Effector CD4-positive, alpha-beta T cell (primary cell): Measurements from ENCODE around the gene KCNQ1OT1.

Experiments used
- DNase-seq: peaks from one replicate; pipeline ENCODE4 v3.0.0-alpha.2; 2020

KCNQ1OT1 gene

DNA sequence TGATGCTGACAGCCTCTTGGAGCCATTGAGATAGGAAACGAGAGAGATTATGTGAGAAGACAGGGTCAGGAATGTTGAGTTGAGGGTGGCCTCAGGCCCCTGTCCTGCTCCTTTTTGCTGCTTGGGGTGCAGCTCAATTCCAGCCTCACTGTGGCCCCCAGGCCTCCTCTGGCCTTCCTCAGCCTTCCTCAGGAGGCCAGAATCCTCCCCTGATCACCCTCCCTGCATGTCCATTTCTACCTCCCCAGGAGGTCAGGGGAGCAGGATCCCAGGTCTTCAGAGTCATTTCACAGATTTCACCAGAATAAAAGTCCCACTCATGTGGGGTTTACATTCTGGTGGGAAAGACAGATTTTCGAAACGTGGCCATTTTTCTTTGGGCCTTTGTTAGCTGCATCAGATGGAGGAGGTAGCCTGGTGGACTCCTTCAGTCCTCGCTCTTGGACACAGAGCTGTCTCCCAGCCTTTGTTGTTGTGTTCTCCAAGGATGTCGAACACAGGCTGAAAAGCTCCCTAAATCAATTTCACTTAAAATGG is 2.2 kb upstream of the KCNQ1OT1 start:
- DNase-seq: no peak

DNA sequence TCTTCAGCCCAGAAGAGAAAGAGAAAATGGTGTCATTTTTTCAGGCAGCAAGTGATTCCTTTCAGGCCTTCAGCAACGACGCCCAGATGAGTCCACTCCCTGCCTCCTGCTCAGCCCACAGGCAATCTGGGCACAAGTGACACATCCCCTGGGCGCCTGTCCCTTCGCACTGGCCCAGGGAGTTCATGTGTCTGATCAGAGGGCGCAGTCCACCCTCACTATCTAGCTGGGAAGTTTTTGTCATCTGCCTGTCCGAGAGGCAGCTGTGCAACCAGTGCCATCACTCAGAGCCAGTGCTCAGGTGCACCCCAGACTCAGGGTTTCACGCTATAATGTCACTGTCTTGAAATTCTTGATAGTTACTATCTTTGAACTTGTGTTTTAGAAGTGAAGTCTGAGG is 1.4 kb upstream of the KCNQ1OT1 start:
- no peak for DNase-seq

DNA sequence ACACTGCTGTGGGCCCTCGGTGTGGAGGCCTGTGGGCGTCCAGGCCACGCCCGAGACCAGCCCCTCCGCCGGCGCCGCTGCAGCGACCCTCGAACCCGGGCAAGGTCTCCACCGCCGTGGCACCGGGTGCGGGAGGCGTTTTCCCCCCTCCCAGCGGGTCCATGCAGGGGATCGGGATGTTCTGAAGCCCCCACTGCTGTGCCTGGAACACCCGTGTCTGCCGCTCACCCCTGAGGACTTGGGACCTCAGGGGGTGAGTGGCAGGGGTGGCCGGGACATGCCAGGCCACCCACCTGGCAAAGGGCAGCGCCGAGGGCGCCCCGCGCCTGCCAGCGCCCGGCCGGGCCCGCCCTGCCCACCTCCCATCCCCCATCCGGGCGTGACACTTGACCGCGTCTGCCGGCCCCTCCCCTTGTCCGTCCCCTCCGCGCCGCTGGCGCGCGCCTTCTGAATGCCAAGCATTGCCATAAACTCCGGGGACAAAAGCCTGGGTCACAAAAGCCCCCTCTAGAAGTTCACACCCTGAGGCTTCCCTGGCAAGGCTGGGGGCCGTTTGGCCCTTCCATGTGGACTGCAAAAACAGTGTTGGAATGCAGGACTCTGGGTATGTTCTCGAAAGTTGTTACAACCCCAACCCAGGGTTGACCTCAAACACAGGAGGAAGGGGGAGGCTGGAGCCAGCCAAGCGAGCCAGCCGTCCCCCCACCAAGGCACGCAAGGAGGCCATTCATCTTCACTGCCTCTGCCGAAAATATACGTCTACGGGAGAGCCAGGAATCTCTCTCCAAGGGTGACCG is 819 bp upstream of the KCNQ1OT1 start:
- DNase-seq: no peak

DNA sequence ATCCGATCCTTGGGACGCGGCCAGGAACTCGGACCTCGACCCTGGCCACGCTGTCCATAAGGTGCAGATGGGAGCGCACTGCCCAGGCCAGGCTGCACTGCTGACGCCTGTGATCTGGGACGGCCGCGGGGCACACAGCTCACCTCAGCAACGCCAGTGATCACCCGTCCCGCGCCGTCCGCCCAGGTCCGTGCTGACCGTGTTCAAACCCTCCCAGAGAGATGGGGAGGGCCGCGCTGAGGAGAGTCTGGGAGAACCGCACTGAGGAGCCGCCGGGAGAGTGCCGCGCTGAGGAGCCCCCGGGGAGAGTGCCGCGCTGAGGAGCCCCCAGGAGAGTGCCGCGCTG is 636 bp downstream of the KCNQ1OT1 start:
- no peak for DNase-seq

DNA sequence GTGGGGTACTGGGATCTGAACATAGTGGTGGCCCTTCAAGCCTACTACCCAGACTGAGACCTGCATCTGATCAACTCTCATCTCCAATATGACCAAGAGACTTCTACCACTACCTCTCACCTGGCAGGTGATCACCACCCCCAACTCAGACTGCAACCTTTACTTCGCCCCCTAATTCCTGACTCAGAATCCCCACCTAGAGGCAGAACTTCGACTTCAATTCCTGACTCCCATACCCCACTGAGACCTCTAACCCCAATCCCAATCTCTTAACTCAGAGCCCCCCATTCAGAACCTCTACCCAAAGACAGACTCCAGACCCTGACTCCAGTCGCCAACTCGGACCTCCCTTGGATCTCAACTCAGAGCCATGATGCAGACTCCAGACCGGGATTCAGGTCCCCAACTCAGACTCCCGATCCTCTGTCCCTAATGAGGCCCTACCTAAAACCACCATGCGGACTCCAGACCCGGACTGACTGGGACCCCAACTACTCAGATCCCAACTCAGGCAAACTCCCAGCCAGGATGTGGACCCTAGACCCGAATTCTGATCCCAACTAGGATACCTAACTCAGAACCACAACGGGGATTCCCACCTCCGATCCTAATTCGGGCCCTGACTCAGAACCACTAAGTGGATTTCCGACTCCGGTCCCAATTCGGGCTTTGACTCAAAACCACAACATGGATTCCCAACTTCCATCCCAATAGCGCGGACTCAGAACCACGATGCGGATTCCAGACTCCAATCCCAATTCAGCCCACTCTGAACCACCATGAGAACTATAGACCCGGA is 1.2 kb downstream of the KCNQ1OT1 start:
- no peak for DNase-seq

DNA sequence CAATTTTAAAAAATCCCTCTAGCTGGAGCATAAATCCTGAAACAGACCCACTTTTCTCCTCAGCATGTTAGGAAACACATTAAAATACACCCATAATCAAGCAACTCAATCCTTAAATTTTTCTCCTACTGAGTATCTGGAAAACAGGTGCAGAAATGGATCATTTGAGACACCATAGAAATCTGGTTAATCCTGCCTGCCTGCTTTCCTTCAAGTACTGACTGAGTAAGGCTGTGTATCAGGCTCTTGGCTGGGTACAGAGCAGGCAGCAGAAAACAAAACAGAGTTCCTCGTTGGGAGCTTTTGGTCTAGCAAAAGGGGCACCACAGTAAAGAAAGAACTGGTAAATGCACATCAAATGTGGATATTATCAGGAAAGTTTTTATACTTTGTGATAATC is 1.9 kb downstream of the KCNQ1OT1 start:
- no peak for DNase-seq

DNA sequence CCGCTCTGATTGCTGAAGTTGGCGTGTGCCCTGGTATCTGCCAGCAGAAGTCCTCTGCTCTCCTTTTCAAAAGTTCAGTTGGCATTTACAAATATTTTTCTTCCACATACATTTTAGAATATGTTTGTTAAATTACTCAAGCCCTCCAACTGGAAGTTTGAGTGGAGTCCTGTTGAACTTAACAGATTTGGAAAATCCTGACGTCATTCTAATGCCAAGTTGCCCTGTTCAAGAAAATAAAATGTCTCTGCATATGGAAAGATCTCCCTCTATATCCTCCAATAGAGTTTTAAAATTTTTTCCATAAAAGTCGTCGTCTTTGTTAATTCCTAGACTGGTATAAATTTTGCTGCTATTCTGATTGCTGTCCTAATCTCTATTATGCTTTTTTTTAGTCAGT is 3.3 kb downstream of the KCNQ1OT1 start:
- DNase-seq: no peak

DNA sequence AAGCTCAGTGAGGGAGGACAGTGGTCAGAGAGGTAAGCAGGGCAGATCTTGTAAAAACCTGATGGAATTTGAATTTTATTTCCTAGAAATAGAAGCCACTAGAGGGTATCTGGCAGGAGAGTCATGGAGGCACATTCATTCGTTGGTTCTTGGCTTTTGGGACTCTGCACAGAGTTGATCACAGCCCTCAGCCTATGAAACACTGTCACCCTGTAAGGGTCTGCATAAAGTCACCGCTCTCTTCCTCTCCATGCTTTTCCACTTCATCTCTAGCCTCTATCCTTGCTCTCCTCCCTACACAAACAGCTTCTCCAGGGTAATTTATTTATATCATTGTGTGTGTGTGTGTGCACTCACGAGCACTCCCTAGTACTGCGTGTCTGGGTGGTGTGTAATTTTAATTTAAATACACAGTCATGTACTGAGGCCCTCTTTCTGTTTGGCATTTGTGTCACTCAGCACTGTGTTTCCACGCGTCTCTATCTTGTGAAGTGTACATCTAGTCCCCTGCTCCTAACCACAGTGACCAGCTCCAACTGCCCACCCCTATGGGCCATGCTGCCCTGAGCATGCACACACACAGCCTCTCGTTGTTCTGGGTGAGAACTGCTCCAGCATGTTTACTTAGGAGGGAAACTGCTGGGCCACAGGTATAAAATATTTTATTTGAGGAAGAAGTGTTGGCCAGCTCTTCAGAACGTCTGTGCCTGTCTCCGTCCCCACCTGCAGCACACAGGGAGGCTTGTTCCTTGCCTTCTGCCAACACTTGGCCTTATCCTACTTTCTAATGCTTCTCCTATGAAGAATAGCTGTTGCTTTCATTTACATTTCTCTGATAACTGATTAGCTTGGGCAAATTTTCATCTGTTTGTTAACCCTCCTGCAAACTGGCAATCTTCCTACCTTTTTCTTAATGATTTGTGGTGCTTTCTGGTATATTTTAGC is 4.5 kb downstream of the KCNQ1OT1 start:
- DNase-seq: no peak

DNA sequence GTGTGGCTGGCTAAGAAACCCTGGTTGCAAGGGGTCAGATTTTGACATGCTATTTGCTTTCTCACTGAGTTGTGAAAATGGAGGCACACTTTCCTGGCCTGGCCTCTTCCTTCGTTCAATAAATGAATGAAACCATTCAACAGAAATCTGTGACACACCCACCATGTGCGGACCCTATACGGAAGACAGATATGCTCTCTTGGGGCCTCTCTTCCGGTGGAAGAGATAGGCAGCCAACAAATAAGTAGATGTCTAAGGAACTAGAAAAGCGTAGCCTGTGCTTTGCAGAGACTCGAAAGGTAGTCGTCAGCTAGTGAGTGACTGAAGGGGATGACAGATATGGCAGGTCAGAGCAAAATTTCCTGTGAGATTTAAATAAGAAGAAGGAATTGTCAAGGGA is 5.3 kb downstream of the KCNQ1OT1 start:
- no peak for DNase-seq

DNA sequence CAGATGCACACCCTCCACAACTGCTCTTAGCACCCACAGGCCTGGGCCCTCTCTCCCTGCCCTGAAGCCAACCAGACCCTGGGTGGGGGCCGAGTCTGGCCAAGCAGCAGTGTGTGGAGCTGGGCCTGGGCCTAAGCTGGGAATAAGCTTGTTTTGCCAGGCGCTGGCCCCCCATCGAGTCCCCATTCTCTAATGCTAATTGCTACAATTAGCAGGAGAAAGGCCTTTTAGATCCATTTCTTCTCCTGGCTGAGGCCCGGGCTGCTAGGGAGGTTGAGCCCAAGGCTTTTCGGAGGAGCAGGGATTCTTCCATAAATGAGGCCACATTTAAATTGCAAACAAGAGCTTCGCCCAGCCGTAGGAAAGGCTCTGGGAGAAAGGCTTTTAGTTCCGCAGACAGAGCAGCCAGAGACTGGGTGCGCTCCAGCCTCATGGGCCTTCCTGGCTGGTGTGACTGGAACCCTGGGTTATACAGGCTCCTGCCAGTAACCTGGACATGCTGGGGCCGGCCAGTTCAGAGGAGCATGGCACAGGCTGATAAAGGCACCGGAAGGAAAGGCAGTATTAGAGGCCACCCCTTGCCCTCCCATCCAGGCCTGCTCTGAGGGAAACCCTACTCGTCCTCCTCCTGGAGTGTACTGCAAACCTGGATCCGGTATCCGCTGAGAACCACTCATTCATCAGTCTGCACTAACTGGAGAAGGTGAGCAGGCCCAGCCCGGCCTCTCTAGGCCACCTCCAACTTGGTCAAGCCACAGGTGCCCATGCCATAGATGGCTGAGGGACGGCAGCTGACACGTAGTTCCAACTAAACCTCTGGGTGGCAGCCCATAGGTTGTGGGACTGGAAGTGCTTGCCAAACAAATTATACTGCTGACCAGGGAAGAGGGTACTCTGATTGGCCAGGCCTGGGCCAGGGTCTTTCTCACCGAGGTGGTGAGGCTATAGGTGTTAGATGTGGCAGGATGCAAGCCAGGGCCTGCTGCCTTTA is 6.2 kb downstream of the KCNQ1OT1 start:
- DNase-seq: no peak

DNA sequence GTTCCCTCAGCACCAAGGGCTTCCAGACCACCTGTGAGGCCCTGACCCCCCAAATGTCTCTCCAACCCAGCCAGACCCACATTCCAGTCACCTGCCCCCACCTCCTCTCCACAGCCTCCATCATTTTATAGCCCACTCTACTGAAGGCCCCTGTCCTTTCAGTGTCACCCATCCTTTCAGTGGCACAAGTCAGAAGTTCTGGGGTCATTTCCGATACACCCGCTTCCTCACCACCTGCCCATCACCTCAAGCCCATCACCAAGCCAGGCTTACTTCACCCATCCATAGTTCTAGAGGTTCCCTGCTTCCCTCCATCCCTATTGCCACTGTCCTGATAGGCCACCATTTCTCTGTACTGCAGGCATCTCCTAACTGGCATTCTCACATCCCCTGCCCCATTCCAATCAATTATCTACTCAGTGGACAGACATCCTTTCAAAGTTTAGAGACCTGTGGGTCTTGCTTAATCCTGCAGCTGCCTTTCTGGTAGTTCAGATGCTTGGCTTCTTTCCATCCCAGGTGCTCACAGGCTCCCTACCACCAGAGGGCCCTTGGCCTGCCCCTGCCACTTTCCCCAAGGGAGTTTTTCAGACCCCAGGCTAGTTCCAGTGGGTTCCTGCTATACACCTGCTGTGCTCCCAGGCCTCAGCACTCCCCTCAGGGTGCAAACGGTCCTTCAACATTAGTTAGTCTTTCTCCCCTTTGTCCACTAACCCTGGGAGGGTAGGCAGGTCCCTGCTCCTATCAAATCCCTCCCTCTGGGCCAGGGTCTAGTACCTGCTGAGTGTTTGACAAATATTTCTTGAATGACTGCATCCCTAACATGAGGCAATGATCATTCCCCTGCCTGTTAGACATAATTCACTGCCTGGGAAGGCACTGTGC is 7.6 kb downstream of the KCNQ1OT1 start:
- no peak for DNase-seq

DNA sequence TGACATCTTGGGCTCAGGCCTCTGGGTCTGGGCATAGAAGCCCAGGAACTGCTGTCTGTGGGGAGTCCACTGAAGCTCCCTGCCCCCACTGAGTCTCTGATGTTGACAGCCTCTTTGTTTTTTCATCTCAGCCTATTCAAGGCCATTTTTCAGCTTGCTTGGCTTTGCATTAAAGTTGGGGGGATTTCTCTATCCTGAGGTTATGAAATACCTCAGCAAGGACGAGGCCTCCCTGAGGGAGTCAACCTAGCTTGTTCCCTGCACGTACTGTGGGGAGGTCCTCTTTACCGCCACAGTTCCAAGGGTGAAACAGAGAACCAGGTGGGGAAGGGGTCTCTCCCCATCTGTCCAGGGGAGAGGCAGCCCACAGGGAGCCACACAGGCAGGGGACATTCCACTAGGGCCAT is 8.4 kb downstream of the KCNQ1OT1 start:
- DNase-seq: no peak

DNA sequence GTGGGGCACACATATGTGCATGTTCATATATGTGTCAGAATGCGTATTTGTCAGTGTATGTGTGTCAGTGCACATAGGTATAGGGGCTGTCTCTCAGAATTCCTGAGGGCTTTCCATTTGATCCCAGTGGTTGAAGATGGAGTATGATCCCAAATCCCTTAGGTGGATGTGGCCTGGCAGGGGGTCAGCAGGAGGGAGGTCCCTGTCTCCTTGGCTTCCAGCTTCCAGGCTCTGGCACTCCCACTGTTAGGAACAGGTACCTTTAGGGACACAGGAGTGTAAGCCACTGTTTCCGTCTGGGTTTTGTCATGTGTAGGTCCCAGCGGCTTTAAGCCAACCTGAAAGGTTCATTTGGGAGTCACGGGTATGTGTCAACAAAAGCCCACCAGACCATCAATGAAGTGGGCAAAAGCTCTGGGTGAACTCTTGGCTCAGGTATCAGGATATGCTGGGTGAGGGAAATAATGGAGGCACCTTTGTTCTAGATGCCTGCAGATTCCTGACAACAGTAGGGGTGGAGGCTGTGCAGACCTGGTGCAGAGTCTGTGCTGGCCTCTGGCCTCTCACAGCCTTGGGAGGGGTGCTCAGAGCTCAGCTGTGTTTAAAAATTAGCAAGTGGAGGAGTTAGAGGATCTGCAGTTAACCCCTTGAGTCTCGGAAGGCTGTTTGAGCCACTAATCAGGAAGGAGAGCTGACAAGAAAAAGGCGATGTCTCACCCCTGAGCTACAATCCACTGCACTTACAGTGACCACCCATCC is 9.0 kb downstream of the KCNQ1OT1 start:
- no peak for DNase-seq

DNA sequence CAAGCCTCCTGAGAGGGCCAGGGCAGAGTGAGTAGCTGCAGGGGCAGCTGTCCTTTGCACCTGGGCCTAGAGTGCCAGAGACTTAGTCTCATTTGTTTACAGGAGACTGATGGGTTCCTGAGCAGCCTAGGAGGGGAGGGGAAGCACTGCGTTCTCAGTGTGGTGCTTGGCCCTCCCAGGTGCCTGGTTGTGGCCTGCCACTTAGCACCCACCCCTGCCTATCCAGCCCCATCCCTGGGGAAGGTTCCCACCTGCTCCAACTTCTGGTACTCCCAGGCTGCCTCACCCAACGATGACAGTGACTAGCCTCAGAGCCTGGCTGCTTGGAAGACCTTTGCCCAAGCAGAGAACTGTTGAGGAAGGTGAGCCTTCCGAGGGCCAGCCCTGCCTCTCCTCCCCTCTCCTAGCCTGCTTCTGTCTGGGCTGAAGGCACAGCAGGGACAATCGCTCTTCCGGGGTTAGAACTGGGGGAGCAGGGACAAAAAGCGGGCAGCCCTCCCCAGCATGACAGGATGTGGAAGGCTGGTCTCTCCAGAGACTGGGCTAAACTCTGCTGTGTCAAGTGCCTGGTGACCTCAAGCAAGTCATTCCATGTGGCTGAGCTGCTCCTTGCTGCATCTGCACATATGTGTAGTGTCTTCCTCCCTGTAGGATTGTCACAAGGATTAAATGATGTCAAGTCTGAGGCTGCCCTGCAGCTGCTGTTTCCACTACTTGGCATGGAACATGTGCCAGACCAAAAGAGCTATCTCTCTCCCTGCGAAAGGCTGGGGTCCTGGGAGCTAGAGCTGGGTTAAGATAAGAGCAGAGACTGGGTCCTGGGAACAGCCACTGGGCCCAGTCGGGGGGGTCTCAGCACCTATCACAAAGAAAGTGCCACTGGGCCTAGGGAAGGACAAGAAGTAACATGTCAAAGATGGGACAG is 9.9 kb downstream of the KCNQ1OT1 start:
- no peak for DNase-seq

DNA sequence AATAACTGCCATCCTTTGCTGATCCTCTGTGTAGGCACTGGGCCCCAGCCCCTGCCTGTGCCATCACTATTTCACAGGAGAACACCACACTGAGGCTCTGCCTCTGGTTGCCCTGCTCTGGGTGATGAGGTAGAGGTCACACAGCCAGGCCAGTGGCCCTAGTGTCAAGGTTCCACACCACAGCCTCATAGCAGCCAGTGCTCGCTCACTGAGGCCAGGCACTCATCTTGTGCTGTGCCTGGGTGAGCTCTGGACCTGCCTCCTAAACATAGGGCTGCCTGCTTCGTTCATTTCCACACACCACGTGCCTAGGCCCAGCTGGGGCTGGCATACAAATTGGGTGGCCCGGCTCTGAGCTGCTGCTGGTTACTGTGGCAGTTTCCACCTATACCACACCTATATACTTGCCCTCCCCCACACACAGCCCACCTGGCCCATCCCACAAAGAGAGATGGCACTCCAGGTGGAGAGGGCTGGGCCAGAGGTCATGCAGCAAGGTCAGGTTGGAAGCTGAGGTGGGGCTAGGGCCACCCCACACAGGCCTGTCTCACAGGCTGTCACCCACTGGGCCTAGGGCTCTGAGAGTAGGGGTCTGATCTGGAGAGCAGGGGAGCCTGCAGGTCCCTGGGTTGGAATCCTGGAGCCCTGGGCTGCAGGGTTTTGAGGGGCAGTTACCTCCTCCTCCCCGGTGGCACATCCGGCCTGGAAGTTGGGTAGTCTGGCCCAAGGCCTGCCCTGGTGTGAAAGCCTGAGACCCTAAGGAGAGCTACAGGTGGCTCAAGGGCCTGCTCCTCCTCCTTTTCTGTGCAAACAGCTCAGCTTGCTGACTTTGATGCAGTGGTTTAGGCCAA is 11.2 kb downstream of the KCNQ1OT1 start:
- DNase-seq: no peak

DNA sequence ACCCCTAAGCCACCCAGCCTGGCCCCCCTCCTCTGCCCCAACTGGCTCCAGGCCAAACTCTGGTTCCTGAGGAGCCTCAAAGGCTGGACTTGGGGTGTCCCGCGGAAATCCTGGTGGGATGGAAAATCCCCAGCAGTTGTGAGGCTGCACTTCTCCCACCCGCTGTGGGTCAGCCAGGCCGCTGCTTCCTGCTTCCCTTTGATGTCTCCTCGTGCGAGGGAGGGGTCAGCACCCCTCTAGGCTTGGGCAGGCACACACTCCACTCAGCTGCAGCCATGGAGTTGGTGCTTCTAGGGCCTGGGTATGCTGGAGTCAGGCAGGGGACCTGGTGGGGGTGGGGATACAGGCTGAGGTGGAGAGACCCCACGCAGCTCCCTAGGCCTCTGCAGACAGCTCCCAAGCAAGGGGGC is 12.0 kb downstream of the KCNQ1OT1 start:
- DNase-seq: no peak

DNA sequence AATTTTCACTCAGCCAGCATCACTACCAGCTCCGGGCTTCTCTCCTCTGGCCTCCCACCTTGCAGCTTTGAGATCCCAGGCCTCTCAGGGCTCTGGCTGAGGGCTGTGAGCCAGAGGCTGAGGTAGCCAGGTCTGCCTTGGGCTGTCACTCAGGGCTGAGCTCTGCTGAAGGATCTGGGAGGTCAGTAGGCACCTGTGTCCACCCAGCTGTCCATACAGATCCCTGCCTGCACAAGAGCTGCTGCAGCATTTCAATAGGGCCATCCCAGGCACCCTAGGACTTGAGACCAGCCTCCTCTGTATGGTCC is 12.6 kb downstream of the KCNQ1OT1 start:
- no peak for DNase-seq
